Epithelial cell of proximal tubule (primary cell): Measurements from ENCODE around the gene GP1BB. TPM values are rescaled to one million over a fixed set of nuclear protein-coding genes. Genes with fewer than 3 reads are reported as not detected.

Experiments
- total RNA-seq: library from RNA; depleted of rRNA; stranded (reverse); fragments of >200 nt; gene quantifications from 2 replicates; pipeline ENCODE4 v1.2.3, GENCODE V29; 2015

GP1BB gene
- total RNA-seq, 1 donor from 2014 or later: 0.81 TPM

Other genes starting within 250 kb of the GP1BB start
- gene UFD1, start 244.3 kb upstream of the GP1BB start, total RNA-seq: 47.7 and 68.1 TPM in 2 replicates
- gene CDC45, start 243.6 kb upstream of the GP1BB start, total RNA-seq: 31.2 and 75.2 TPM in 2 replicates
- gene CLDN5, start 199.1 kb upstream of the GP1BB start, total RNA-seq: 0.29 and 1.2 TPM in 2 replicates
- gene SEPTIN5, start 9.0 kb upstream of the GP1BB start, total RNA-seq: 3.7 and 3.9 TPM in 2 replicates
- not detected in 2 replicates for gene TBX1, start 37.2 kb downstream of the GP1BB start, total RNA-seq
- 11.5 and 23.3 TPM in 2 replicates for gene GNB1L, start 131.3 kb downstream of the GP1BB start, total RNA-seq
- gene RTL10, start 131.3 kb downstream of the GP1BB start, total RNA-seq: 10.5 and 15.9 TPM in 2 replicates
- 233 and 272 TPM in 2 replicates for gene COMT, start 218.2 kb downstream of the GP1BB start, total RNA-seq
- gene TXNRD2, start 218.3 kb downstream of the GP1BB start, total RNA-seq: 5.8 and 34.7 TPM in 2 replicates